Ovary (tissue), 9 donors: ENCODE results near the gene NLGN1. TPM values are rescaled to one million over a fixed set of nuclear protein-coding genes. Genes with fewer than 3 reads are reported as not detected.

Experiments
- DNase-seq, 5 donors: peaks; one replicate each; pipeline ENCODE4 v3.0.0-alpha.2; 2019 to 2020
- H3K27ac ChIP-seq, 2 donors: fragments of 200-600 bp; one replicate each; pipeline versions ENCODE4 v1.5.1 to v1.8.0; 2019 to 2022
- H3K27me3 ChIP-seq: fragments of 200-600 bp; one replicate; pipeline ENCODE4 v1.8.0; 2022
- H3K36me3 ChIP-seq: fragments of 200-600 bp; sonication (generic); one replicate; pipeline ENCODE4 v1.5.1; 2019
- H3K4me1 ChIP-seq: one replicate; pipeline ENCODE4 v1.8.1; 2013; ENCODE audit warnings: mild to moderate bottlenecking, moderate library complexity; ENCODE audit not compliant: insufficient read depth
- H3K4me3 ChIP-seq: fragments of 200-600 bp; sonication (generic); one replicate; pipeline ENCODE4 v1.5.1; 2017
- H3K9me3 ChIP-seq, 2 donors: fragments of 200-600 bp in 1 of 2; sonication (generic) in 1 of 2; one replicate each; pipeline versions ENCODE4 v1.5.1 to v1.8.1; 2013 to 2019; ENCODE audit warnings: mild to moderate bottlenecking in 1 of 2, moderate library complexity in 1 of 2
- EP300 ChIP-seq: sonication (generic); formaldehyde crosslinking; IDR thresholded peaks from one replicate; pipeline ENCODE4 v1.6.1; 2017; ENCODE audit warnings: antibody characterized with exemption
- POLR2A ChIP-seq: fragments of 450-650 bp; IDR thresholded peaks from one replicate; pipeline ENCODE4 v1.6.1; 2017; ENCODE audit warnings: antibody characterized with exemption, mild to moderate bottlenecking, moderate library complexity
- WGBS, 3 donors: extraction: QIAGEN DNeasy Blood & Tissue Kit in 1 of 3; methylation state at CpG; one replicate each; pipeline versions ENCODE4 v1.1.5 to v1.1.7; 2013 to 2017; 5-methylcytosine and 5-hydroxymethylcytosine counted together
- intact Hi-C, 4 donors: fragments of 100-400 bp; cut with DNase I; formaldehyde crosslinking; loops; one replicate each; pipeline versions ENCODE4 v1.11.0 to v1.15.1; 2022 to 2023
- polyA plus RNA-seq, 2 donors: library from polyadenylated mRNA; stranded (reverse); fragments of 200-250 nt in 1 of 2; fragments of 350-450 nt in 1 of 2; fragmentation: Illumina TruSeq in 1 of 2; extraction: RNeasy Lipid Tissue Mini Kit (QIAGEN cat#74804) in 1 of 2; gene quantifications; one replicate each; pipeline ENCODE4 v1.2.3, GENCODE V29; 2013 to 2014
- total RNA-seq, 7 donors: library from RNA; depleted of rRNA in 2 of 7; stranded (reverse); fragments of >200 nt in 2 of 7; fragmentation: NEBNext Ultra II Directional in 3 of 7; extraction: Animal tissue kit (Norgen Biotek cat#: 25700) in 3 of 7; gene quantifications; one replicate each; pipeline versions ENCODE4 v1.1.0 to v1.2.4, GENCODE V29; 2016 to 2023
- TF ChIP-seq, protein P1 (sequence below), 3 donors: fragments of 450-650 bp in 2 of 3; fragments of 200-600 bp in 1 of 3; IDR thresholded peaks; one replicate each; pipeline versions ENCODE4 v1.5.1 to v1.8.0; 2016 to 2022; ENCODE audit warnings: antibody characterized with exemption in 3 of 3, mild to moderate bottlenecking in 1 of 3
- donor health status: DM: no; HTN: no; CAD: no; lungs with moderate emphysema.
- donor health status: DM: no; HTN: no; CAD: no.
- donor health status: Bipolar disorder and iron deficiency.
- donor health status: DM: yes; HTN: yes; CAD: no.
- donor health status: DM: no; HTN: no; CAD: no.
- donor health status: DM: yes; HTN: yes; CAD: no.

Gene NLGN1
- total and polyA plus RNA-seq, 9 donors: 1.2 to 7.7 (median 4.6) TPM

GRCh38 chr3:173622166-173622565, 224.6 kb downstream of the NLGN1 start:
- H3K4me1 ChIP-seq: no peaks in the 10 kb centered on the region
- intact Hi-C loops: no loop called here
- DNase-seq: no peak
- TF ChIP-seq POLR2A: no peak
- no peaks in the 10 kb centered on the region for H3K9me3 ChIP-seq
- no peak overlapping the region for H3K4me3 ChIP-seq
- no peaks in the 10 kb centered on the region for H3K36me3 ChIP-seq
- H3K27ac ChIP-seq: no peak overlapping the region
- WGBS, 3 donors: 81 to 97% (median 95%) methylated on average over 1 of the region's 1 CpG
- no peaks in the 10 kb centered on the region for H3K27me3 ChIP-seq

DNA sequence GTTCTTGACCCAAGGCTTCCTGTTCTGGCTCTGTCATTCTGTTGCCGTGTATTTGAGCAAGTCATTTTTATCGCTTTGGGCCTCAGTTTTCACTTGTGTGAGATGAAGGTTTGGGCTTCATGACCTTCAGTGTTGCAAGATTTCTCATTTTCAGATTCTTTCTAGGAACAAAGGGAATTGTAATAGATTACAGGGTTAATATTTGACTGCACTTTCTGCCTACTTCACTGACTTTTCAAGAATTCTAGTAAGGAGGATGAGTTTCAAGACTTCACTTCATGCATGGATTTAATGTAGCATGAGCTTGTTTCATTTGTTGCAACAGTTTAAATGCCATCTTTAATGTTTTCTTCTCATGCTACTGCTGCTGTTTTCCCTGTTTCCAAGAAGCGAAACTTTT, 226.5 kb downstream of the NLGN1 start:
- H3K4me1 ChIP-seq: no peaks in the 10 kb centered on the region
- intact Hi-C loops: no loop called here
- H3K27ac ChIP-seq: no peak overlapping the region
- no peak for DNase-seq
- no peaks in the 10 kb centered on the region for H3K27me3 ChIP-seq
- TF ChIP-seq POLR2A (no peak), EP300 (no peak)
- TF ChIP-seq, protein P1, sequence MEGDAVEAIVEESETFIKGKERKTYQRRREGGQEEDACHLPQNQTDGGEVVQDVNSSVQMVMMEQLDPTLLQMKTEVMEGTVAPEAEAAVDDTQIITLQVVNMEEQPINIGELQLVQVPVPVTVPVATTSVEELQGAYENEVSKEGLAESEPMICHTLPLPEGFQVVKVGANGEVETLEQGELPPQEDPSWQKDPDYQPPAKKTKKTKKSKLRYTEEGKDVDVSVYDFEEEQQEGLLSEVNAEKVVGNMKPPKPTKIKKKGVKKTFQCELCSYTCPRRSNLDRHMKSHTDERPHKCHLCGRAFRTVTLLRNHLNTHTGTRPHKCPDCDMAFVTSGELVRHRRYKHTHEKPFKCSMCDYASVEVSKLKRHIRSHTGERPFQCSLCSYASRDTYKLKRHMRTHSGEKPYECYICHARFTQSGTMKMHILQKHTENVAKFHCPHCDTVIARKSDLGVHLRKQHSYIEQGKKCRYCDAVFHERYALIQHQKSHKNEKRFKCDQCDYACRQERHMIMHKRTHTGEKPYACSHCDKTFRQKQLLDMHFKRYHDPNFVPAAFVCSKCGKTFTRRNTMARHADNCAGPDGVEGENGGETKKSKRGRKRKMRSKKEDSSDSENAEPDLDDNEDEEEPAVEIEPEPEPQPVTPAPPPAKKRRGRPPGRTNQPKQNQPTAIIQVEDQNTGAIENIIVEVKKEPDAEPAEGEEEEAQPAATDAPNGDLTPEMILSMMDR (IDR thresholded peaks at IDR 0.05): no peak
- no peaks in the 10 kb centered on the region for H3K36me3 ChIP-seq
- H3K4me3 ChIP-seq: no peak overlapping the region
- no peaks in the 10 kb centered on the region for H3K9me3 ChIP-seq
- 84 to 91% (median 88%) methylated on average over 3 of the region's 3 CpGs for WGBS, 3 donors

- 95 to 96% (median 95%) methylated on average over 2 of the region's 2 CpGs for WGBS, 3 donors
- no peak for DNase-seq
Measured at GRCh38 chr3:173630849-173631248, 233.3 kb downstream of the NLGN1 start.

DNA sequence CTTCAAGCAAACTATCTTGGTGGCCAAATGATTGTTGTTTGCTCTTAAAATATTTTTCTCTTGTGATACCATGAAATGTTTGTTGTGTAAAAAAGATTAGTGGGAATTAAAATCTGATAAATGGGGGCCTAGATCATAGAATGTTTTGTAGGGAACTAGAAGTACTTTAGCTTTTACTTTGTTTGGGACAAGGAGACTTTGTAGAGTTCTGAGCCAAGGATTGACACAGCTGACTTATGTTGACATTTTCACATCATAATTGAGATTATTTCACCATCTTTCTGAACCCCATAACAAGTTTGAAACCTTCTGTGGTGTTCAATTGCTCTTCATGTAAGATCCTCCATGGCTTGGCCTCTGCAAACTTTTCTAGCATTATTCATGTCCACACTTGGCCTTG, 235.4 kb downstream of the NLGN1 start:
- intact Hi-C loops: no loop called here
- Histone ChIP-seq H3K4me3 (no peak overlapping the region), H3K27ac (no peak overlapping the region), H3K9me3 (no peaks in the 10 kb centered on the region), H3K4me1 (no peaks in the 10 kb centered on the region), H3K36me3 (no peaks in the 10 kb centered on the region), H3K27me3 (no peaks in the 10 kb centered on the region)
- no peak for DNase-seq
- no peak for TF ChIP-seq POLR2A
- TF ChIP-seq EP300: no peak
- TF ChIP-seq, protein P1 (IDR thresholded peaks at IDR 0.05): no peak

More at GRCh38 chr3:173630849-173631248, 233.3 kb downstream of the NLGN1 start:
- Histone ChIP-seq H3K9me3 (no peaks in the 10 kb centered on the region), H3K4me3 (no peak overlapping the region), H3K27me3 (no peaks in the 10 kb centered on the region), H3K4me1 (no peaks in the 10 kb centered on the region), H3K36me3 (no peaks in the 10 kb centered on the region), H3K27ac (no peak overlapping the region)
- no peak for TF ChIP-seq EP300
- TF ChIP-seq POLR2A: no peak
- TF ChIP-seq, protein P1 (IDR thresholded peaks at IDR 0.05): no peak
- intact Hi-C loops: no loop called here

- no peak for DNase-seq
- no peak overlapping the region for H3K4me3 ChIP-seq
- H3K36me3 ChIP-seq: no peaks in the 10 kb centered on the region
- intact Hi-C loops: no loop called here
- H3K4me1 ChIP-seq: no peaks in the 10 kb centered on the region
- no peaks in the 10 kb centered on the region for H3K27me3 ChIP-seq
- WGBS, 3 donors: 45 to 68% (median 47%) methylated on average over 6 of the region's 6 CpGs
- no peak for TF ChIP-seq POLR2A
- TF ChIP-seq, protein P1 (IDR thresholded peaks at IDR 0.05): no peak
- no peak for TF ChIP-seq EP300
- H3K27ac ChIP-seq: no peak overlapping the region
- no peaks in the 10 kb centered on the region for H3K9me3 ChIP-seq
Measured at GRCh38 chr3:173635826-173636225, 238.3 kb downstream of the NLGN1 start.
